DMS 273 treated with DMSO at 0.1 percent for 48 hours (cell line): ENCODE results near the gene ZNF648.
"Not testable (repeated sequence)": the region's sequence is repeated elsewhere in the genome, so short reads cannot be mapped to it uniquely, and the experiment has no call there.

Experiments used
- DNase-seq: peaks from one replicate; lab custom pipeline; 2025; lab: John Stamatoyannopoulos, UW

ZNF648 gene, protein sequence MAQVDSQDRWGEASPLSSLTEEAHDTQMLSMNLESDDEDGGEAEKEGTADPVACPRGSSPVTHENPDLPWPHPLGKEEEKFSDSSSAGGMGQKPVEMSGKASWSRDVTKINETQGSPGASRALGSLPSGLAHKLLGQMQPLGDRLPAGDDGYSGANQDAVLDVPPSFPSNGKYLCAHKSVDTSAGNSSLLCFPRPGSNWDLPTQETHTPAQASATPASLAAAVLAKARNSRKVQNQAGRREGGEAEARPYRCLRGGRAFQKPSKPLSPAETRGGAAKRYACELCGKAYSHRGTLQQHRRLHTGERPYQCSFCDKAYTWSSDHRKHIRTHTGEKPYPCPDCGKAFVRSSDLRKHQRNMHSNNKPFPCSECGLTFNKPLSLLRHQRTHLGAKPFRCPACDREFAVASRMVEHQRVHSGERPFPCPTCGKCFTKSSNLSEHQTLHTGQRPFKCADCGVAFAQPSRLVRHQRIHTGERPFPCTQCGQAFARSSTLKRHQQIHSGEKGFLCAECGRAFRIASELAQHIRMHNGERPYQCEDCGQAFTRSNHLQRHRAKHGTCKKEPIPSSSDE

DNA sequence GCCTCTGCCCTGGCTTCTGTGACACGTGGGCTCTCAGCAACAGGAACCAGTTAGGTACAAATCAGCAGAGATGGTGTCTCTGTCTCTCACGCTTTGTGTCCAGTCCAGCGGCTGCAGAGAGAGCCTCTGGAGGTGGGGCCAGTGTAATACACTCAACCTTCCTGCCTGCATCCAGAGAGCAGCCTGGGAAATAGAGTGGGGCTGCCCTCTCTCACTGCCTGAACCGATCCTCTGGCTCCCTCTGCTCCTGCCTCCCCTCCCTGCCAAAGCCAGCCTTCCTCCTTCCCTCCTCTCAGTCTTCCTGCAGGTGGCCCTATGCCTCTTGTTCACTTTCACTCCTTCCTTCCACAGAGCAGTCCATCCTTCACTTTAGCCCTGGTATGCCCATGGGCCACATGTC, at the start of gene ZNF648:
TSS of gene ZNF648 (minus strand) at position 119 of the 400 bp plus-strand sequence. CDS start 3,702 bp downstream, outside the sequence.
- DNase-seq: no peak

DNA sequence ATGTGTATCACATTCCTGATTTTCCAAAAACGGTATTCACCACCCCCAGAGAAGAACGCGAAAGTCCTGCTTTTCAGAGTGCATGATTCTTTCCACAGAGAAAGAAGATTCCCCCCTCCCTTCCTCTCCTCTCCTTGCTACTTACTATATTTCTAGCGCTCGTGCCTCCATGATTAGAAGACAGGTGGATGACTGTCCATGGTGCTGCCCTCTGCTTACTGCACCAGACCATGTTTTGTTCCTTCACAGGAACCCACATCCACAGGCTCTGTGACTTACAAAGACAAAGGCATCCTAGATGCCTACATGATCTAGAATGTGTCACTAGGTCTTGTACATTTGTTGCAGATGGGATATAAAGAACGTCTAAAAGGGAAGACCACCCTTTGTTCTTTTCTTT, 49.1 kb upstream of the ZNF648 start:
- no peak for DNase-seq

DNA sequence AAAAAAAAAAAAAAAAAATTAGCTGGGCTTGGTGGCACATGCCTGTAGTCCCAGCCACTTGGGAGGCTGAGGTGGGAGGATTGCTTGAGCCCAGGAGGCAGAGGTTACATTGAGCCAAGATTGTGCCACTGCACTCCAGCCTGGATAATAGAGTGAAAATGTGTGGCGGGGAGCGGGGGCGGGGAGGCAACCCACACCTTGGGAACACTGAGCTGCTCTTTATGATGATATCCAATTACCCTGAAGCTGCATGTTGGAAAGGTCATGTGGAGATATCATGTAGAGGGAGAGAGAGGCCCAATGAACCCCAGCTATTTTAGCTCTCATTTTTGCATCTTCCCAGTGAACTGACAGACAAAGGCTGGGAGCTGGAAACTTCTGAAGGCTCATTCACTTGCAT, 48.3 kb upstream of the ZNF648 start:
- DNase-seq: no peak

DNA sequence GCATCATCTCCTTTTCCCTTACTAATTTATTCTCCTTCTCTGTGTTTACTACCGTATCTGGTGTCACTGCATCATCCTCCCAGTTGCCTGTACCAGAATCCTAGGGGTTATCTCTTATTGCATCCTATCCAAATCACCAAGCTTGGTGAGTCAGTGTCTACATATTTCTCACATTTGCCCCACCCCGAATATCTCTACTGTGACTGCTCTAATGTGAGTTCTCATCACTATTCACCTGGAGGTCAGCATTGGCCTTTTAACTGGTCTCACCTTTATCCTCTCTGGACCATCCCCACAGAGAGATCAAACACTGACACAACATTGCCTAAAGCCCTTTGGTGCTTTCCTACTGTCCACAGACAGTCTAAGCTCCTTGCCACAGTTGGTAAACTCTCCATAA, 45.7 kb upstream of the ZNF648 start:
- no peak for DNase-seq

DNA sequence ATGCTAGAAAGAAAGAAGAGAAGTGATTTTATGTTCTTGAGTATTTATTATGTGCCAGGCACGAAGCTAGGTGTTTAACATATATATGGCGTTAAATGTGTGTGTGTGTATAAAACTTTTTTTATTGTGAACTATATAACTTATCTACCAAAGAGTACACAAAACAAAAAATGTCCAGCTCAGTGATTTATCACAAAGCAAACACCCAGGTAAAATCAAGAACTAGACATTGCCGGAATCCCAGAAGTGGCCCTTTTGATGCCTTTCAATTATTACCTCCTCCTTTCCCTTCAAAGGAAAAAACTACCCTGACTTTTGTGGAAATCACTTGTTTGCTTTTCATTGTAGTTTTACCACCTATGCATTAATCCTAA, 40.5 kb upstream of the ZNF648 start:
- no peak for DNase-seq

DNA sequence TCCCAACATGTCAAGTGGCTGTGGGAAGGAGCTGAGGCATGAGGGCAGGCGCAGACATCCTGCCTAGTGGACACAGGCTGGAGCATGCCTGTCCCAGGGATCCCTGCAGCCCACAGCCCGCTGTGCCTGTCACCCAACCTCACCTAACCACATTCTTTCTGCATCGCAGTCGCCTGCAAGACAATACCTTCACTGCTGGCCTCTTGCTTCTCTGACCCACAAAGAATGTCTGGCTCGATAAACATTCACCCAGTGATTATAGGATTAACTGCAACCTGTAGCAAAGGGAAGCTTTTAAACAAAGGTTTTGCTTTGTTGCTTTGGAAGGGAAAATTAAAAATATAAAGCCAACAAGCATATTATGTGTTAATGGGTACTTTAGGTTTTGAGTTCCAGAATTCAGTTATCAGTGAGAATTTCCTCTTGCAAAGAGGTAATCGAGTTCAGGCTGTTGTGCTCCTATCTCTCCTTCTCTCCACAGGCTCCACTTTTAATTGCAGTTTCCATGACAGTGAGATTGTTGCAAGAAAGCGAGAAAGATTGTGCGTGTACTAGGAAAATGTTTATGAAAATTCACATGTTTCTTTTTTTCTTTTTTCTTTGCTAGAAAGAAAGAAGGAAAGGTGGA, 40.0 kb upstream of the ZNF648 start:
- no peak for DNase-seq

DNA sequence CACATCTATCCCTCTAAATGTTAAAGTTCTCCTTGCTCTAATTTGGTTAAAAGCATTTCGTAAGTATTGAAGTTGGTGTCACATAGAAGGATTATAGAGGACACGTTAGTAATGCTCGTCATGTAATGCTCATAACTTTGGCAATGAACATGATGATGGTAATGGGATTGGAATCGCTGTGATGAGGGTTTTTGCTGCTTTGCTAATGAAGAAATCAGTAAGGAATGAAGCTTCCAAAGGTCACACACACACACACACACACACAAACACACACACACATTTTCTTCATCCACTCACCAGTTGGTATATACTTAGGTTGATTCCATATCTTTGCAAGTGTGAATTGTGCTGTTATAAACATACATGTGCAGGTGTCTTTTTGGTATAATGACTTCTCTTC, 36.8 kb upstream of the ZNF648 start:
- no peak for DNase-seq

DNA sequence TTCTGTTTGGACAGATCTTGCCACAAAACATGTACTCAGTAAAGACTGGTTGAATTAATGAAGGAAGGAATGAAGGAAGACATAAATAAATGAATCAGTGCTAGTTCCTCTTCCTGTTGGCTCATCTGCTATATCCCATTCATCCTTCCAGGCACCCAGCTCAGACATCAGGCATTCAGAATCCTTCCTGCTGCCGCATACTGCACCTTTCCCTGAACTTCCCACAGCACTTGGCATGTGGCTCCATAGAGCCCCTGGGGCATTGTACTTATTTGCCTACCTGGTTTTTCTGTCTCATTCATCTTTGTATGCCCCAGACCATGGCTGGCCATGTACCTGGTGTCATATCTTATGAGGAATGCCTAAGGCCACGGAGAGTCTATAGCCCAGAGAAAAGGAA, 34.4 kb upstream of the ZNF648 start:
- DNase-seq: no peak

DNA sequence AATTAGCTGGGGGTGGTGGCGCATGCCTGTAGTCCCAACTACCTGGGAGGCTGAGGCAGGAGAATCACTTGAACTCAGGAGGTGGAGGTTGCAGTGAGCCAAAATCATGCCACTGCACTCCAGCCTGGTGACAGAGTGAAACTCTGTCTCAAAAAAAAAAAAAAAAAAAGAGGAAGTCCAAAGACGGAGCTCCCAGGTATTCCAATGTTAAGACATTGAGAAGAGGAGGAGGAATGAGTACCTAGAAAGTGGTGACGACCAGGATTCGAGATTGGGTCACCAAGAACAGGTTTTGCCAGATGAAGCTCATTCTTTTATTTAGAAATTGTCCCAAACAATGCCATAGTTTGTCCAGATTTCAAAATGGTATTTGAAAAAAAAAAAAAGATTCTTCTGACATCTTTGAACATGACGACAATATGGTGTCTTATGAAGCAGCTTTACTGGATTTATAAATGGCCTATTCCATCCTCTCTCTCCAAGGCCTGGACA, 33.0 kb upstream of the ZNF648 start:
- DNase-seq: not testable (repeated sequence)

DNA sequence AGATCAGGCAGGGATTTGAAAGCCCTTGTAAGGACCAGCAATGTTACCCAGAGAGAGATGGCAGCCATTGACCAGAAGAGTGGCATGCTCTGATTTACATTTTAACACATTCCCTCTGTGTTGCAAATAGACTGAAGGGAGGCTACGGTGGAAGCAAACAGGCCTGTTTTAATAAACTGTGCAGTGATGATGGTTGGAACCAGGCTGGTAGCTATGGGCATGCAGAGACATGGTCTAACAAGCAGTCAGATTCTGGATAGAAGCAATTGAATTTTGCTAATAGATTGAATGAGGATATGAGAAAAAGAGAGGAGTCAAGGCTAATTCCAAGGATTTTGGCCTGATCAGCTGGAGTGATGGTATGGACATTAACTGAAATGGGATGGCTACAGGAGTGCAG, 32.3 kb upstream of the ZNF648 start:
- no peak for DNase-seq

DNA sequence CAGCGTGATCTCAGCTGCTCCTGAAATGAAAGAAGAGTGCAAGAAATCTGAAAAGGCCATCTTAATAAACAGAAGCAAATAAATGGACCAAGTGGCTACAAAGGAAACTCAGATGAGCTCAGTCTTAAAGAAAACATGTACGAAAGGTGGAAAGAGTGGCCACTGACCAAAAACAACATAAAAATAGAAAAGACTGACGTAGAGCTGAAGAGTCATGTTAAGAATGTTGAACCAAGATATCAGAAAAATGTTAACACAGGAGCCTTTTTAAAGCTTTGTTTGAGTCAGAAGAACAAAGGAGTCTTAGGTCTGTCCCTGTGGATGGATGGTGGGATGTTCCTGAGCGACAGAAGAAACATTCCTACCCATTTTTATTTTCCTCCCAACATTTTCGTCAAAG, 30.8 kb upstream of the ZNF648 start:
- no peak for DNase-seq

DNA sequence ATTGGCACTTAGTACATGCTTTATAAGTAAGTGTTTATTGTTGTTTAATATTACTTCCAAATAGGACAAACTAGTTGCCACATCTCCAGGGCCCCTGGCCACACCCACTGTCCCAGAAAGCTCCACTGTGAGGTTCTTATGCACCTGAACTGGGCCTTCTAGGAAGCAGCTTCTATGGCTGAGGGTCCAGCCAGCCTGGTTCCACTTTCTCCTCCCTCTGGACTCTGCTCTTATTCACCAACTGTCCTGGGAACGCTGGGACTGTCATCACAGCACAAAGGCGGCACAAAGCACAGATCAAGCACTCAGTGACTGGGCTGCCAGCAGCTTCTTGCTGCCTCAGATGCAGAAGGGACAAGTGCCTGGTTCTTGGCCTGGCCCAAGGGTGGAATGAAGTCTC, 29.6 kb upstream of the ZNF648 start:
- DNase-seq: no peak

DNA sequence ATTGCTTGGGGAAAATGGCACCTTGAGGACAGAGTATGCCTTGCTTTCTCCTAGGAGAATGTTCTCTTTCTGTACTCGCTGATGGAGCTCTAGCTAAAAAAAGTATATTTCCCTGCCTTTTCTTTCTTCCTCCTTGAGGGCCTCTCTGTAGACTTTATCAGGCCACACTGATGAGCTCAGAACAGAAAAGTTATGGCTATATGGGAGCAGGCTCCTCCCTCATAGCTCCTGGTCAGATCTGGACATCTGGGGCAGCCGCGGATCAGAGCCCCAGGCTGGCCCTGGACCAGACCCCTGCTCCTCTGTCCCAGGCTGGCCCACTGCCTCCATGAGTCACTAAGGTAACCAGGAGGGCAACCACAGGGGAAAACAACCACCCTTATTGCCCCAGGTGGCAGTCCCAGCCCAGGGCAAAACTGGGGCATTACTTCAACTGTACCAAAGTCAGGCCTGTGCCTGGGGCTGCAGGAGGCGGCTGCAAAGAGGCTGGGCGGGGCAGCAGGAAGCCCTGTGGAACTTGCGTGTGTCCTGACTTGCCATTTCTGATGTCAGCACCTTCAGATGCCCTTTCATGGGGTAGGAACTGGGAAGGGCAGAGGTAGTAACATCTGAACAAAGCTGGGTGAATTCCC, 26.3 kb upstream of the ZNF648 start:
- no peak for DNase-seq

DNA sequence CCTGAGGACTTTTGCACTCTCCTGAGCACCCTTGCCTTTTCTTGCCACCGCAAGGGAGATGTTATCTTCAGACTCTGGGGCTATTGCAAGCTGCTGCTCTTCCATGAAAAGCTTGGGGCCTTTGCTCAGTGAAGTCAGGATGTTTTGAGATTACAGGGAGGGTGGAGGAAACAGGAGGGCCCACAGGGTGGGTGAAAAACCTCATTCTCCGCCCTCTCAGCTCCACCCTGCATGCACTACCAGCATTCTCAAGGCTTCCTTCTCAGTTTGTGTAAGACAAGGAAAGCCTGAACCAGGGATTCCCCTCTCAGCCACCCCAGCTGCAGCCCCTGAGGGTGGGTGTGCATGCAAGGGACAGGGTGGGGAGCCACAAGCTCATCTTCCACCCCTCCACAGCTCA, 25.8 kb upstream of the ZNF648 start:
- no peak for DNase-seq

DNA sequence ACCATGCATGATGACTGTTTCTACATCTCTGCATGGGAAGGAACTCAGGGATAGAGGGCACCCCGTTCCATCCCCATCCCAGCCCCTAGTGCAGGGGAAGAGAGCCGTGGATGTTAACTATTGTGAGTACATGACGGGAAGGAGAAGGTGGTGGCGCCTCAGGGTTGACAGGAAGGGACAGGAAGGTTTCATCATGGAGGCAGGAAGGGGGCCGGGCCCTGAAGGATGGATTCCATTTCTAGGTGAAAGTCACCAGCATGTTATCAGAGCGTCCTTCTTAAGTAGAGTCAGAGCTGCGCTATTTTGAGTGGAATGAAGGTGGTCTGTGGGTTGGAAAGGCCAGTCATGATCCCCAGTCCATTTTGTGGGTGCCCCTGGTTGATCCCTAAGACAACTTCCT, 25.1 kb upstream of the ZNF648 start:
- DNase-seq: no peak

DNA sequence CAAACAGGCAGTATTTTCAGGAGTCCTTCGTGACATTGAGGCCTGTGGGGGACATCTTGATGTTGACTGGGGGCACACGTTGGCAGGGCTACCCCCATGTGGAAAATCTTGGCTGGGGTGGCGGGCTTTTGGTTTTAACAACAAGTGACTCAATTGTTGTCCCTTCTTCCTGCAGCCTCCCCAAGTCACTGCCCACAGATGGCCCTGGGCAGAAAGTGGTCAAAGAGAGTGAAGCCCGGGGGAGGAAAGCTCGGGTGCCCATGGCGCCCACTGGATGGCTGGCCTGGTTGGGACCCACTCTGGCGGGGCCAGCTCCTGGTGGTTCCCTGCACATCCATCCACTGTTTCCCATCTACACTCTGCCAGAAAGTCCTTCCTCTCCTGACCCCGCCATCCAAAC, 24.6 kb upstream of the ZNF648 start:
- no peak for DNase-seq

DNA sequence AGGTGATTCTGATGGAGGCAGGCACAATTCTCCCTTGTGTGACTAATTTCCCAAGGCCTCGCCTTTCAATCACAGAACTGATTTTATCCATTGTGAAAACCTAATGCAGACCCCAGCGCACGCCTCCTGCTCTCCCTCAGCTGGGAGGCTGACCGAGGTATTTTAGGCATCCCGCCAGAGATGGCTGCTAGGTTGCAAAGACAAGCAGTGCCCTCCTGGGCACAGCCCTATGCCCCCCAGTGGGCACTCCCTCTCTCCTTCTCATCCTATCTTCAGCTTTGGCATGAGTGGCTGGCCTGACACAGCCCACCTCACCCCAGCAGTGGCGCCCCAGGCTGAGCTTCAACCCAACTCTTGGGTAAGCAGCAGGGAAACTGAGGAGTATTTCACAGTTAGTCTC, 24.2 kb upstream of the ZNF648 start:
- DNase-seq: no peak

DNA sequence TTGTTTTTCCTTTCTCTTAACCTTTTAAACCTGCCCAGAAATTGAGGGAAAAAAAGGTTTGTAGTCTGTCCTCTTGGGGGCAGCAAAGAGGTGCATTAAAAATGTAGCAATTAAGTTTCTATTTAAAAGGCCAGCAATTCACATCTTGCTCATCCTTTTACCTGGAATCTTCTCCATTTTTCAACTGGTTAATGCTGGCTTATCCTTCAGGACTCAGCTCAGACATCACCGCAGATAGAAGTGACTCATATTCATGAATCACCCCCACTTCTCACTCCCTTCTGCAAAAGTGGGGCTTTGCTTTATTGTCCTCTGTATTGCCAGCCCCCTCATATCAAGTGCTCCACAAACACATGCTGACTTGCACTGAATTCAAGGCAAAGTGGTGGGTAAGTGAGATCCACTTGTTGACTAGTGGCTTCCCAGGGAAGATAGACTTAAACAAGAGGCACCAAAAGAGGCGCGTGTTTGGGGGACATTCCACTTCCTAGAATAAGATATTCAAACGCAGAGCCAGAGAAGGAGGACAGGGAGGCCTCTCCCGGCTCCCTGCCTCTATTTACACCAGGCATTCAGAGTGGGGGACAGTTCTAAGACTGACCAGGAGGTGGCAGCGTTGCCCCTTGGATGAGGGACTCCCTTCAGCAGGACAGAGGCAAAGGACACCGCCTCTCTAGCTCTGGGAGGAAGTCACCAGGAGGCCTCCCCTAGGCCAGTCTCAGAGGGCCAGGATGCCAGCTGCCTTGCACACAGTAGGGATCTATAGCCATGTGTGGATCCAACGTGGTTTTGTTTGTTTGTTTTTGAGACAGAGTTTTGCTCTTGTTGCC, 23.2 kb upstream of the ZNF648 start:
- no peak for DNase-seq

DNA sequence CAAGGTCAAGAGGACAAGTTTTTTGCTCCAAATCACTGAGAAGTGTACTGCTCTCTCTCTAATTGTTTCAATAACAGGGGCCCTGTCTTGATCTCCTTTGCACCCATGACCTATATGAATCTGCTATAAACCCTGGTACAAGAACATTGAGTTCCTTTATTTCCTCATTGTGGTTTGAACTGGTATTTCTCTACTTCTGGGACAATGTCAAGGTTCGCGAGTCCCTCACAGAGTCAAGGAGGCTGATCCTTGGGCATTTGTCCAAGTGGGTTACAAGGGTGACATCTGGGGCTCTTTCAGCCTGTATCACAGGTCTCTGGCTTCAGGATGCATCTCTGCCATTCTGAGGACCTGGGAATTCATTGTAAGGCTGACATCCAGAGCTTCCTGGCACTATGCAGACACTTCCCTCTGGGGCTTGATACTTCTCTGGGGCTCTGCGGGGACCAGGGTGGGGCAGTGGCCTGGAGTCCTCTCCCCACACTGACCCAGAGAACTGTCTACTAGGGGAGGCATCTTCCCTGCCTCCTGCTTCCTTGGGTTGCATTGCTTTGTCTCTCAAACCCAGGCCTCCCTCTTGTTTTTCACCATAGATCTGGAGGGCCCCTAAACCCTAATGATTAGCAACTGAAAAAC, 22.5 kb upstream of the ZNF648 start:
- no peak for DNase-seq

DNA sequence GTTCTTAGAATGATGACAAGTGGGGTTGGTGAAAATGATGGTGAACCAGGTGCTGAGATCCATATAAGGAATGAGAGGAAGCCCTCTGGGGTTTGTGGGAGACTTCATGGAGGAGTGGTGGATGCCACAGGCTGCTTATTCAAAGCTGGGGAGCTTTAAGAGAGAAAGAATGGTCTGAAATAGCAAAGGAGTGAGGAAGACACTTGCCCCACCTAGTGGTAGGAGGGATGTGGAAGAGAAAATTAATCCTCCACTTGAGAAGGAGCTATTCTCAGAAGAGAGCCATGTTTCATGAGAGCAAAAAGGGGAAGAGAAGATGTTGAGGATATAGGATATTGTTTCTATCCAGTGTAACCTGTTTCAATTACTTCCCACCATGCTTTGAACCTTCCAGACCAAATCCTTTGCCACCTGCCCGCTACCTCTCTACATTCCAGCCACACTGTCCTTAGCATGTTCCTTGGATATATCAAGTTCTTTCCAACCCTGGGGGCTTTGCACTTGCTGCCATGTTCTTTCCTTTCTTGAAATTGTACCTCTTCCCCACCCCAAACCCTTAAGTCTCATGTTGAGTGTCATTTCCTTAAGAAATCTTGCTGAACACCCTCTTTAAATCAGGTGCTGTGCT, 19.6 kb upstream of the ZNF648 start:
- peak; percentile 0 for DNase-seq

DNA sequence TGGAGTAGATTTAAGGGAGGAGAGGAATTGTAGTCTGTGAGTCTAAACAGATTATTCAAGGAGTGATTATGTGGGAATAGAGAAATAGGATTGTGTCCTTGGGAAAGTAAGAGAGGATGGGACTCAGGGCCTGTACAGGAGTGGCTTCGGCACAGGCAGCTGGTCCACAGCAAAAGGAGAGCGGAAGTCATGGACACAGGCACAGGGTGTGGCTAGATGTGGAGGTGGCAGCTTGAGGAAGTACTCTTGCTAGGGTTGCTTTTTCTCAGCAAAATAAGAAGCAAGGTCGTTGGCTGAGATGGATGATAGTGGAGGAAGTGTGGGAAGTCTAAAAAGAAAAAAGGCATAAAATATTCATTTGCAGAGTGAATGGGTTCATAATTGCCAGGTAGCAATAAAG, 18.5 kb upstream of the ZNF648 start:
- no peak for DNase-seq
